IPS-20b (cell line): ENCODE data around the gene BCAS3.
"Not testable (repeated sequence)": the region's sequence is repeated elsewhere in the genome, so short reads cannot be mapped to it uniquely, and the experiment has no call there.

Experiments used
- H3K27ac ChIP-seq: one replicate; pipeline ENCODE4 v1.5.1; 2013; ENCODE audit warnings: low read length
- H3K27me3 ChIP-seq: 2 replicates; pipeline ENCODE4 v1.6.1; 2013; ENCODE audit warnings: mild to moderate bottlenecking, low read length, inconsistent platforms; ENCODE audit not compliant: insufficient read depth
- H3K36me3 ChIP-seq: 2 replicates; pipeline ENCODE4 v1.6.1; 2013; ENCODE audit warnings: low read depth, mild to moderate bottlenecking, inconsistent platforms, low read length, moderate library complexity; ENCODE audit not compliant: insufficient read depth
- H3K4me1 ChIP-seq: 2 replicates; pipeline ENCODE4 v1.6.1; 2013; ENCODE audit warnings: mild to moderate bottlenecking, control low read depth, inconsistent platforms, low read length, moderate library complexity; ENCODE audit not compliant: insufficient read depth
- H3K4me3 ChIP-seq: 2 replicates; pipeline ENCODE4 v1.5.1; 2013; ENCODE audit warnings: mild to moderate bottlenecking, low read length, inconsistent platforms
- H3K9ac ChIP-seq: 2 replicates; pipeline ENCODE4 v1.6.1; 2013; ENCODE audit warnings: low read depth, mild to moderate bottlenecking, inconsistent platforms, low read length, moderate library complexity
- H3K9me3 ChIP-seq: 2 replicates; pipeline ENCODE4 v1.6.1; 2013; ENCODE audit warnings: mild to moderate bottlenecking, low read depth, low read length, inconsistent platforms; ENCODE audit not compliant: insufficient read depth

Gene BCAS3

DNA sequence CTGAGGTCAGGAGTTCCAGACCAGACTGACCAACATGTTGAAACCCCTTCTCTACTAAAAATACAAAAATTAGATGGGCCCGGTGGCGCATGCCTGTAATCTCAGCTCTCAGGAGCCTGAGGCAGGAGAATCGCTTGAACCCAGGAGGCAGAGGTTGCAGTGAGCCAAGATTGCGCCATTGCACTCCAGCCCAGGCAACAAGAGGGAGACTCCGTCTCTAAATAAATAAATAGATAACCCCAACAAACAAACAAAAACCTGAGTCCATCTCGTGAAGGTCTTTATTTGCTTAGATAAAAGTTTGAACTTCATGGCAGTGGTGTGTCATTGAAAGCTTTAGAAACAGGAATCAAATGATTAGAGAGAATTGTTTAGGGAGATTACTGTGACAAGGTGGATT is 167.4 kb downstream of the BCAS3 start:
- Histone ChIP-seq H3K36me3 (no peaks in the 10 kb centered on the region), H3K4me1 (no peaks in the 10 kb centered on the region), H3K27ac (no peak overlapping the region), H3K27me3 (no peaks in the 10 kb centered on the region), H3K9me3 (no peaks in the 10 kb centered on the region), H3K4me3 (no peak overlapping the region), H3K9ac (no peak overlapping the region)

DNA sequence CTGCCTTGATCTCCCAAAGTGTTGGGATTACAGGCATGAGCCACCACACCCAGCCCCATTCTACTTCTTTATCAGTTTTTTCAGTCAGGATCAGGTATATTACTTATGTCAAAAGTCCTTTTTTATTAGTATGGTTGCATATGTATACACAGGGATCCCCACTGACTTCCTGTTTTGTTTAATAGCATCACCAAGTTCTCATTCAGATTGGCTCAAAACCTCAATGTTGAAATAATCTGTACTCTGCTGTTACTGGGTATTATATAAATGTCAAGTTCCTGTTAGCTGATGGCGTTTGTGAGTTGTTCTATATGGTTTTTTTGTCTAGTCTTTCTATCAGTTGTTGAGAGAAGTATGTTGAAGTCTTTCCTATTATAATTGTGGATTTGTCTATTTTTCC is 168.5 kb downstream of the BCAS3 start:
- Histone ChIP-seq H3K4me3 (no peak overlapping the region), H3K4me1 (no peaks in the 10 kb centered on the region), H3K27me3 (no peaks in the 10 kb centered on the region), H3K9ac (no peak overlapping the region), H3K27ac (no peak overlapping the region), H3K9me3 (no peaks in the 10 kb centered on the region), H3K36me3 (no peaks in the 10 kb centered on the region)

DNA sequence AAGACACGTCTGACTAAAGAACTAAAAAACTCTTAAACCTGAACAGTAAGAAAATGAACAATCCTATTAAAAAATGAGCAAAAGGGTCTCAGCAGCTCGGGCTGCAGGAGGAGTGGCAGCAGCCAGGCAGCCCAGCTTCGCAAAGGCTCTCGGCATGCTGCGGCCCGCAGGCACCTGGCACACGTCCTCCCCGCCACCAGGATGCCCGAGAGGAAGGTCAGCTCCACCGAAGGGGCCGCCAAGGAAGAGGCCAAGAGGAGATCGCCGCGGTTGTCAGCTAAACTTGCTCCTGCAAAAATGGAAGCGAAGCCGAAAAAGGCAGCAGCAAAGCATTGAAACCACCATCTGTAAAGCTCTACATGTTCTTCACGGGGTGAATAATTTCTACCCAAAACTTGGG is 173.5 kb downstream of the BCAS3 start:
- Histone ChIP-seq H3K27me3 (no peaks in the 10 kb centered on the region), H3K9ac (no peak overlapping the region), H3K9me3 (no peaks in the 10 kb centered on the region), H3K4me1 (no peaks in the 10 kb centered on the region), H3K27ac (no peak overlapping the region), H3K4me3 (no peak overlapping the region), H3K36me3 (no peaks in the 10 kb centered on the region)

- H3K4me3 ChIP-seq = no peak overlapping the region
- no peaks in the 10 kb centered on the region for H3K27me3 ChIP-seq
- H3K36me3 ChIP-seq = no peaks in the 10 kb centered on the region
- no peaks in the 10 kb centered on the region for H3K9me3 ChIP-seq
- no peak overlapping the region for H3K9ac ChIP-seq
- no peak overlapping the region for H3K27ac ChIP-seq
- no peaks in the 10 kb centered on the region for H3K4me1 ChIP-seq
These were observed 180.0 kb downstream of the BCAS3 start for GRCh38 chr17:60857556-60858080.

DNA sequence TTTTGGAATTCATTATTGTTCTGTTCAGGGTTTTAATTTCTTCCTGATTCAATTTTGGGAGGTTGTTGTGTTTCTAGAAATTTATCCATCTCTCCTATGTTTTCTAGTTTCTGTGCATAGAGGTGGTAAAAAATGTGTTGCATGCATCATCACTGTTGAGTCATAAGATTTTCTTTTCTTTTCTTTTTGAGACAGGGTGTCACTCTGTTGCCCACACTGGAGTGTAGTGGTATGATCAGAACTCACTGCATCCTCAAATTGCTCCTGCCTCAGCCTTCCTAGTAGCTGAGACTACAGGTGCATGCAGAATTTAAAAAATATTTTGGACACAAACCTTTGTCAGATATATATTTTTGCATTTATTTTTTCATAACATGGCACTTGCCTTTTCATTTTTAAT is 184.8 kb downstream of the BCAS3 start:
- H3K27ac ChIP-seq = no peak overlapping the region
- no peaks in the 10 kb centered on the region for H3K36me3 ChIP-seq
- H3K9me3 ChIP-seq = no peaks in the 10 kb centered on the region
- H3K4me3 ChIP-seq = no peak overlapping the region
- no peaks in the 10 kb centered on the region for H3K27me3 ChIP-seq
- H3K4me1 ChIP-seq = no peaks in the 10 kb centered on the region
- no peak overlapping the region for H3K9ac ChIP-seq

DNA sequence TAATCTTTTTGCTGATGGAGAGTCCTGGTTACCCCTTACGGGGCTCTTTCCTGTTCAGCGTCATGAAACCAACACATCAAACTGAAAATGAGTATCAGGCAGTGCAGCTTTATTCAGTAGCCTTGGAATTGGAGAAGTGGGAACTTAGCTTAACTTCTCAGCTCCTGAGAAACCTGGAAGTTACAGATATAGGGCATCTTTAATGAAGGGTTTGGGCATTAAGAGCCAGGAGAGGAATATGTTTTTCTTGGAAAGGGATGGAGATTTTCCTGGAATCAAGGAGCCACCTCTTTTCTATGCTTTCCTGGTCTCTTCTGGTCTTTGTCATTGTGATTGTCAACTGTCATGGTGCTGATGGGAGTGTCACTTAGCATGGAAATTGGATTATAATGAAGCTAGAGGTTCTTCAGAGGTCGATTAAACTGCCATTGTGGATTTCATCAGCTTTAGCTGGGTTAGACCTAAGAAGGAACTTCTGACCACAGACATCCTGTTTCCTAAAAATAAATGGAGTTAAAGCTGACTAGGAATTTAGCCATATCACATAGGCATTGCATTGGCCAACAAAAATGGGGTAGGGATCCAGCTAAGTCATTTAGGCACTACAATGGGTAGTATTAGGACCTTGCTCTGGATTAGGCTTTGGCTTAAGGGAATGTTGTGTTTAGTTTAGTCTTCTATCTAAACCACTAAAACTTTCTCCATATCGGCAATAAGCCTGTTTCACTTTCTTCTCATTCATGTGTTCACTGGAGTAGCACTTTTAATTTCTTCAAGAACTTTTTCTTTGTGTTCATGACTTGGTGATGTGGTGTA is 186.4 kb downstream of the BCAS3 start:
- Histone ChIP-seq H3K9me3 (no peaks in the 10 kb centered on the region), H3K4me3 (no peak overlapping the region), H3K36me3 (no peaks in the 10 kb centered on the region), H3K4me1 (no peaks in the 10 kb centered on the region), H3K27ac (no peak overlapping the region), H3K9ac (no peak overlapping the region), H3K27me3 (no peaks in the 10 kb centered on the region)

GRCh38 chr17:60864708-60865005 is 187.0 kb downstream of the BCAS3 start:
- H3K27me3 ChIP-seq = no peaks in the 10 kb centered on the region
- H3K4me3 ChIP-seq = no peak overlapping the region
- H3K36me3 ChIP-seq = no peaks in the 10 kb centered on the region
- no peaks in the 10 kb centered on the region for H3K4me1 ChIP-seq
- no peak overlapping the region for H3K9ac ChIP-seq
- H3K9me3 ChIP-seq = no peaks in the 10 kb centered on the region
- no peak overlapping the region for H3K27ac ChIP-seq

GRCh38 chr17:60874772-60875171 is 197.1 kb downstream of the BCAS3 start:
- Histone ChIP-seq H3K9ac (no peak overlapping the region), H3K27ac (no peak overlapping the region), H3K27me3 (no peaks in the 10 kb centered on the region), H3K9me3 (no peaks in the 10 kb centered on the region), H3K36me3 (no peaks in the 10 kb centered on the region), H3K4me3 (no peak overlapping the region), H3K4me1 (no peaks in the 10 kb centered on the region)

DNA sequence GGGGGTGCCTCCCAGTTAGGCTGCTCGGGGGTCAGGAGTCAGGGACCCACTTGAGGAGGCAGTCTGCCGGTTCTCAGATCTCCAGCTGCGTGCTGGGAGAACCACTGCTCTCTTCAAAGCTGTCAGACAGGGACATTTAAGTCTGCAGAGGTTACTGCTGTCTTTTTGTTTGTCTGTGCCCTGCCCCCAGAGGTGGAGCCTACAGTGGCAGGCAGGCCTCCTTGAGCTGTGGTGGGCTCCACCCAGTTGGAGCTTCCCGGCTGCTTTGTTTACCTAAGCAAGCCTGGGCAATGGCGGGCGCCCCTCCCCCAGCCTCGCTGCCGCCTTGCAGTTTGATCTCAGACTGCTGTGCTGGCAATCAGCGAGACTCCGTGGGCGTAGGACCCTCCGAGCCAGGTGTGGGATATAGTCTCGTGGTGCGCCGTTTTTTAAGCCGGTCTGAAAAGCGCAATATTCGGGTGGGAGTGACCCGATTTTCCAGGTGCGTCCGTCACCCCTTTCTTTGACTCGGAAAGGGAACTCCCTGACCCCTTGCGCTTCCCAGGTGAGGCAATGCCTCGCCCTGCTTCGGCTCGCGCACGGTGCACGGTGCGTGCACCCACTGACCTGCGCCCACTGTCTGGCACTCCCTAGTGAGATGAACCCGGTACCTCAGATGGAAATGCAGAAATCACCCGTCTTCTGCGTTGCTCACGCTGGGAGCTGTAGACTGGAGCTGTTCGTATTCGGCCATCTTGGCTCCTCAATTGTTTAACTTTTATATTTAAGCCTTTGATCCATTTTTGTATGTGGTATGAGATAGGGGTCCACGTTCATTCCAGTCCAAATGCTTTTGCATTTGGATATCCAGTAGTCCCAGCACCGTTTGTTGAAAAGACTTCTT is 209.3 kb downstream of the BCAS3 start:
- H3K27me3 ChIP-seq, H3K36me3 ChIP-seq, H3K9me3 ChIP-seq, H3K27ac ChIP-seq, H3K4me1 ChIP-seq: not testable (repeated sequence)
- Histone ChIP-seq H3K9ac (peak overlapping the region; percentile 65), H3K4me3 (peak overlapping the region; percentile 40)

GRCh38 chr17:60887614-60888028 is 210.0 kb downstream of the BCAS3 start:
- Histone ChIP-seq H3K27ac (peak overlapping the region; percentile 25), H3K4me1 (no peaks in the 10 kb centered on the region; the same call in 1 of the 2 replicates), H3K27me3 (no peaks in the 10 kb centered on the region), H3K9ac (peak overlapping the region; percentile 65), H3K9me3 (no peaks in the 10 kb centered on the region), H3K36me3 (no peaks in the 10 kb centered on the region), H3K4me3 (peak overlapping the region; percentile 40)

DNA sequence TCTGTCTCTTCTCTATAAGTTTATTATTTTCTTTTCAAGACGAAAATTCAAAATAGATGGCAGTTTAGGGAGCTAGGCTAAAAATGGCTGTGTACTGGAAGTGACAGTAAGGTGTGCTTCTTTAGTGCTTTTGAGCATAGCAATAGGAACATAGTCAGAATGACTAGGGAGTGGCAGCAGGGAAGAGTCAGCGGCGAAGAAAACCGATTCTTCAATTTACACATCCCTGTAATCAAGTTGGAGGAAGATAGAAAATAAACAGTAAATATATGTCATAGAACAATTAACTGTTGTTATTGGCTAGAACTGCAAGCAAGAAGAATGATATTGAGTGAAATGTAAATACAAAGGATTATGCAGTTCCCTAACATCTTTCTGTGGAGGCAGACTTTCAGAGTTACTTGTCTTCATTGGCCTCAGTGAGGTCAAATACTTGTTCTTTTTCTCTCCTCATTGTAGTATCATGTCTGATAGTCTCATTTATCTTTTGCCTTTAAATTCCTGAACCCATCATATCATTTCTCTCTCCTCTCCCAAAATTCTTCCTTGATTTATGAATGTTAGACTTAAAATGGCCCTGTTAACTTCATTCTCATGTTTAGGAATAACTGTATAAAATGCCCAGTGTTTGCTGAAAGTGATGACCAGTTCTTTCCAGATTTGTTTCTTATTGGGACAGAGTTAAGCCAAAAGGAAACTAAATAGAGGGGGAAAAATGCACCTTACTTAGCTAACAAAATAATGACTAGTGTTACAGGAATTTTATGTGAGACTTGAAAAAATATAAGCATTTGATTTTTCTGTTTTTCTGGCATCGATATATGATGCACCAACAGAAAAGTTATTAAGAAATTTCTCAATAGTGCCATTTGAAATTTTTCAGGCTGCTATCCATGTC is 211.4 kb downstream of the BCAS3 start:
- no peak overlapping the region for H3K4me3 ChIP-seq
- no peaks in the 10 kb centered on the region for H3K9me3 ChIP-seq
- no peaks in the 10 kb centered on the region for H3K27me3 ChIP-seq
- no peaks in the 10 kb centered on the region; the same call in 1 of the 2 replicates for H3K4me1 ChIP-seq
- H3K9ac ChIP-seq = no peak overlapping the region
- no peaks in the 10 kb centered on the region for H3K36me3 ChIP-seq
- H3K27ac ChIP-seq = no peak overlapping the region
